OCI-LY3 (cell line): Measurements from ENCODE around the gene KRT80.

Experiments used
- EZH2phosphoT487 ChIP-seq: fragments of 200-600 bp; shearing (Covaris generic); IDR thresholded peaks from 2 replicates; pipeline ENCODE4 v1.6.1; 2018; ENCODE audit warnings: antibody characterized with exemption, mixed run types, low read depth
- TF ChIP-seq, protein P1 (sequence below): fragments of 200-600, 300-600 bp; sonication (generic); IDR thresholded peaks from 2 replicates; pipeline ENCODE4 v1.5.1; 2014; ENCODE audit warnings: antibody characterized with exemption, low read length, low read depth

- TF ChIP-seq, protein P1, sequence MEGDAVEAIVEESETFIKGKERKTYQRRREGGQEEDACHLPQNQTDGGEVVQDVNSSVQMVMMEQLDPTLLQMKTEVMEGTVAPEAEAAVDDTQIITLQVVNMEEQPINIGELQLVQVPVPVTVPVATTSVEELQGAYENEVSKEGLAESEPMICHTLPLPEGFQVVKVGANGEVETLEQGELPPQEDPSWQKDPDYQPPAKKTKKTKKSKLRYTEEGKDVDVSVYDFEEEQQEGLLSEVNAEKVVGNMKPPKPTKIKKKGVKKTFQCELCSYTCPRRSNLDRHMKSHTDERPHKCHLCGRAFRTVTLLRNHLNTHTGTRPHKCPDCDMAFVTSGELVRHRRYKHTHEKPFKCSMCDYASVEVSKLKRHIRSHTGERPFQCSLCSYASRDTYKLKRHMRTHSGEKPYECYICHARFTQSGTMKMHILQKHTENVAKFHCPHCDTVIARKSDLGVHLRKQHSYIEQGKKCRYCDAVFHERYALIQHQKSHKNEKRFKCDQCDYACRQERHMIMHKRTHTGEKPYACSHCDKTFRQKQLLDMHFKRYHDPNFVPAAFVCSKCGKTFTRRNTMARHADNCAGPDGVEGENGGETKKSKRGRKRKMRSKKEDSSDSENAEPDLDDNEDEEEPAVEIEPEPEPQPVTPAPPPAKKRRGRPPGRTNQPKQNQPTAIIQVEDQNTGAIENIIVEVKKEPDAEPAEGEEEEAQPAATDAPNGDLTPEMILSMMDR, result no peak
- no peak for TF ChIP-seq EZH2phosphoT487
These were observed 19.3 kb upstream of the KRT80 start for GRCh38 chr12:52210925-52211650.
